Panc1 (cell line): Measurements from ENCODE around the gene SPRY1. TPM values are rescaled to one million over a fixed set of nuclear protein-coding genes. Genes with fewer than 3 reads are reported as not detected.

Experiments
- ATAC-seq: fragments of 200-7000 bp; cut with Tn5 transposase; 2 replicates; pipeline ENCODE4 v1.9.1; 2020; ENCODE audit warnings: mild to moderate bottlenecking, moderate library complexity
- BruUV-seq: library from RNA; stranded (reverse); fragments of 400-500 nt; replicated peaks from 2 replicates; lab custom pipeline; 2021; lab: Mats Ljungman, UMichigan
- CTCF ChIA-PET: fragments of 300-600 bp; sonication (Branson Sonifier 250); formaldehyde crosslinking; loops from one replicate; lab custom pipeline; 2022; ENCODE audit warnings: antibody characterized with exemption; lab: Charles Lee
- POLR2A ChIA-PET: fragments of 300-600 bp; sonication (Branson Sonifier 250); formaldehyde crosslinking; loops from one replicate; lab custom pipeline; 2022; ENCODE audit warnings: antibody characterized with exemption; lab: Charles Lee
- DNase-seq: peaks from one replicate; pipeline ENCODE4 v3.0.0-alpha.2; 2010; ENCODE audit warnings: low read depth, low spot score
- H3K27ac ChIP-seq: 2 replicates; pipeline ENCODE4 v1.5.1; 2011; ENCODE audit warnings: mild to moderate bottlenecking, low read length, inconsistent platforms
- H3K27me3 ChIP-seq: fragments of 200-500 bp; sonication (Bioruptor generic); 2 replicates; pipeline ENCODE4 v1.6.0; 2014; ENCODE audit warnings: low read length, inconsistent platforms; ENCODE audit not compliant: control insufficient read depth, insufficient read depth
- H3K36me3 ChIP-seq: fragments of 200-500 bp; sonication (Bioruptor generic); 2 replicates; pipeline ENCODE4 v1.5.1; 2014; ENCODE audit warnings: inconsistent platforms, mild to moderate bottlenecking, low read length, moderate library complexity; ENCODE audit not compliant: control insufficient read depth, insufficient read depth
- H3K4me1 ChIP-seq: 2 replicates; pipeline ENCODE4 v1.5.1; 2011; ENCODE audit warnings: inconsistent platforms, mild to moderate bottlenecking, low read length, moderate library complexity; ENCODE audit not compliant: control insufficient read depth, insufficient read depth
- H3K4me3 ChIP-seq, 2 experiments: 2 replicates each; pipeline ENCODE4 v1.5.1; 2011 to 2012; ENCODE audit warnings: low read depth in 2 of 2, low read length in 2 of 2, mild to moderate bottlenecking in 2 of 2, inconsistent platforms in 1 of 2, moderate library complexity in 1 of 2
- H3K9me3 ChIP-seq: fragments of 200-500 bp; sonication (Bioruptor generic); 2 replicates; pipeline ENCODE4 v1.5.1; 2014; ENCODE audit warnings: low read depth, mild to moderate bottlenecking, inconsistent platforms, low read length, moderate library complexity; ENCODE audit not compliant: control insufficient read depth, insufficient read depth
- POLR2AphosphoS5 ChIP-seq: IDR thresholded peaks from 2 replicates; pipeline ENCODE4 v1.6.1; 2012; ENCODE audit warnings: mild to moderate bottlenecking, low read depth, low read length, moderate library complexity
- SIN3A ChIP-seq: IDR thresholded peaks from 2 replicates; pipeline ENCODE4 v1.6.1; 2012; ENCODE audit warnings: low read depth, mild to moderate bottlenecking, low read length, moderate library complexity, borderline replicate concordance; ENCODE audit not compliant: insufficient read depth
- TCF7L2 ChIP-seq: IDR thresholded peaks from 2 replicates; pipeline ENCODE4 v1.6.1; 2011; ENCODE audit warnings: mild to moderate bottlenecking, low read depth, low read length, inconsistent platforms
- in situ Hi-C: cut with HindIII; loops from 2 replicates; pipeline ENCODE4 v1.10.0; 2016; ENCODE audit warnings: low sequenced_read_pairs, low pct_unique_long_range_greater_than_20kb
- intact Hi-C: fragments of 100-400 bp; cut with micrococcal nuclease; formaldehyde crosslinking; loops from one replicate; pipeline ENCODE4 v1.10.0; 2022; ENCODE audit not compliant: unreplicated experiment
- total RNA-seq: library from RNA; stranded (reverse); gene quantifications from one replicate; pipeline ENCODE4 v1.2.1, GENCODE V29; 2021; ENCODE audit not compliant: unreplicated experiment
- TF ChIP-seq, protein P1 (sequence below): fragments of 450-650 bp; IDR thresholded peaks from 2 replicates; pipeline ENCODE4 v1.5.1; 2017; ENCODE audit warnings: mild to moderate bottlenecking
- TF ChIP-seq, protein P2 (sequence below), 2 experiments: IDR thresholded peaks; 2 replicates each; pipeline ENCODE4 v1.6.1; 2011 to 2012; ENCODE audit warnings: low read depth in 2 of 2, control low read depth in 1 of 2, low read length in 1 of 2, mild to moderate bottlenecking in 1 of 2, moderate library complexity in 1 of 2; ENCODE audit not compliant: insufficient read depth in 1 of 2

Gene SPRY1
- total RNA-seq, 1 experiment from 2014 or later, result 77.8 TPM

DNA sequence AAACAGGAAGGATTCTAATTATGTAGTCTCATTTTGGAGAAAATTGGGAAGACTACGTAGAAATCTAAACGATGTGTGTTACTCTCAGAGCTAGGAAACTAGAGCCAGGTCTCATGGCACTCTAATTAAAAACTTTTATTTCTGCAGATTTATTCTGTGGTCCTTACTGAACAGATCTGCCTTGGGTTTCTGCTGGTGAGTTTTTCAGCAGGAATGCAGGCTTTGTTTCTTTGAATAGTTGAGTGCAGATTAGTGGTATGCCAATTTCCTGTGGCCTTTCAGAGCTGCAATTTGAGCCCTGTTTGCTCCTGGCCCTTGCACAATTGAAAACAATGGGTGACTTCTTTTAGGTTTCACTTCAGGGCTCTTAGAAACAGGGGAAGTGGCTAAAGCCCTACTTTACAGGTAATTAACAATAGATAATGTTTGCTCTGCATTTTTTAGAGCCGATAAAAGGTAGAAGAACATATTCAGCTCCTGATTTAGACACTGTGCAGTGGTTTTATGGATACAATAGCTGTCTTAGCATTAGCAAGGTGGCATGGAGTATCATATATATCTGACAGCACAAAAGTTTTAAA is 21.8 kb downstream of the SPRY1 start:
- H3K4me3 ChIP-seq, result 0 out of 4 replicates have a peak overlapping the region, but pooled peaks of 1 of the 2 experiments have one; percentile 1
- H3K9me3 ChIP-seq, result no peaks in the 10 kb centered on the region; the same call in 1 of the 2 replicates
- POLR2A ChIA-PET, result interaction anchor here (0.5 to 0.6 kb wide), 2 partner anchors 244 to 808 kb away, joined by 3 read pairs; no protein-coding TSS in a partner anchor
- in situ Hi-C loops, result no loop called here
- H3K36me3 ChIP-seq, result no peaks in the 10 kb centered on the region
- BruUV-seq, result no TSS peak
- intact Hi-C loops, result loop anchor here (10.0 kb wide), 1 partner anchor 246 kb away; no protein-coding TSS in a partner anchor
- peaks cover 38% of the 10 kb centered on the region for H3K4me1 ChIP-seq
- TF ChIP-seq TCF7L2 (peak; percentile 80), POLR2AphosphoS5 (0 out of 2 replicates have a peak, but pooled peaks have one; percentile 50)
- TF ChIP-seq, protein P1, sequence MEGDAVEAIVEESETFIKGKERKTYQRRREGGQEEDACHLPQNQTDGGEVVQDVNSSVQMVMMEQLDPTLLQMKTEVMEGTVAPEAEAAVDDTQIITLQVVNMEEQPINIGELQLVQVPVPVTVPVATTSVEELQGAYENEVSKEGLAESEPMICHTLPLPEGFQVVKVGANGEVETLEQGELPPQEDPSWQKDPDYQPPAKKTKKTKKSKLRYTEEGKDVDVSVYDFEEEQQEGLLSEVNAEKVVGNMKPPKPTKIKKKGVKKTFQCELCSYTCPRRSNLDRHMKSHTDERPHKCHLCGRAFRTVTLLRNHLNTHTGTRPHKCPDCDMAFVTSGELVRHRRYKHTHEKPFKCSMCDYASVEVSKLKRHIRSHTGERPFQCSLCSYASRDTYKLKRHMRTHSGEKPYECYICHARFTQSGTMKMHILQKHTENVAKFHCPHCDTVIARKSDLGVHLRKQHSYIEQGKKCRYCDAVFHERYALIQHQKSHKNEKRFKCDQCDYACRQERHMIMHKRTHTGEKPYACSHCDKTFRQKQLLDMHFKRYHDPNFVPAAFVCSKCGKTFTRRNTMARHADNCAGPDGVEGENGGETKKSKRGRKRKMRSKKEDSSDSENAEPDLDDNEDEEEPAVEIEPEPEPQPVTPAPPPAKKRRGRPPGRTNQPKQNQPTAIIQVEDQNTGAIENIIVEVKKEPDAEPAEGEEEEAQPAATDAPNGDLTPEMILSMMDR, result no peak
- CTCF ChIA-PET, result no interaction called here
- H3K27ac ChIP-seq, result peak overlapping the region; percentile 94
- no peaks in the 10 kb centered on the region for H3K27me3 ChIP-seq
- ATAC-seq (peak; percentile 88), DNase-seq (no peak)

DNA sequence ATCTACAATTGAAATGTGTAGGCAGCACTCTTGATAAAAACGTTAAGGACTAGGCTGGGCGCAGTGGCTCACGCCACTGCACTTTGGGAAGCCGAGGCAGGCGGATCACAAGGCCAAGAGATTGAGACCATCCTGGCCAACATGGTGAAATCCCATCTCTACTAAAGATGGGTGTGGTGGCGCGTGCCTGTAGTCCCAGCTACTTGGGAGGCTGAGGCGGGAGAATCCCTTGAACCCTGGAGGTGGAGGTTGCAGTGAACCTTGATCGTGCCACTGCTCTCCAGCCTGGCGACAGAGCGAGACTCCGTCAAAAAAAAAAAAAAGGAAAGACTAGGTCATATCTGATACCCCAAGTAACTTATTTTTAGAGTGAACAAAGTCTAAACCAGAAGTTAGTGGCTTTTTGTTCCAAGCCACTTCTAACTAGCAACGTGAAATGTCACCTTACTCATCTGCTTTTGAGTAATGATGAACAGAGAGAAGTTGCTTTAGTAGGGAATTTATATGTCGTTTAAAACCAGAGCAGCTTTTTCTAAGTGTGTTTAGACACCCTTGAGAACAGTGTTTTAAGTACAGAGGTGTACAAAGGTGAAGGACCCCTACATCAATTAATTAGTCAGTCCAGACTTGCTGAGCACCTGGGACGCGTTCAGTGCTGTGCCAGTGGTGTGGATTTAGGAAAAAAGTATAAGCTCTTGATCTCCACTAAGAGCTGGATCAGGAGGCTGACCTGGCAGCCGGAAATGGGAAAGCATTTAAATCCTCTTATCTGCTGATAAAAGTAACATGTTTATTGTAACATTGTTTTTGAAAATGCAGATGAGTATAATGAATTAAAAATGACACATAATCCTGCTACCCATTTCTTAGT is 23.5 kb downstream of the SPRY1 start:
- no peak for DNase-seq
- no peaks in the 10 kb centered on the region for H3K36me3 ChIP-seq
- no peaks in the 10 kb centered on the region for H3K27me3 ChIP-seq
- TF ChIP-seq TCF7L2, result no peak
- ATAC-seq, result no peak
- H3K4me3 ChIP-seq, result no peak overlapping the region
- intact Hi-C loops, result loop anchor here (10.0 kb wide), 1 partner anchor 245 kb away; no protein-coding TSS in a partner anchor
- CTCF ChIA-PET, result interaction anchor here (0.8 kb wide), 1 partner anchor 52 kb away, joined by 4 read pairs; no protein-coding TSS in a partner anchor
- H3K9me3 ChIP-seq, result no peaks in the 10 kb centered on the region; the same call in 1 of the 2 replicates
- peaks cover 35% of the 10 kb centered on the region for H3K4me1 ChIP-seq
- POLR2A ChIA-PET, result no interaction called here
- peak overlapping the region; percentile 94 for H3K27ac ChIP-seq
- no TSS peak for BruUV-seq
- in situ Hi-C loops, result no loop called here

DNA sequence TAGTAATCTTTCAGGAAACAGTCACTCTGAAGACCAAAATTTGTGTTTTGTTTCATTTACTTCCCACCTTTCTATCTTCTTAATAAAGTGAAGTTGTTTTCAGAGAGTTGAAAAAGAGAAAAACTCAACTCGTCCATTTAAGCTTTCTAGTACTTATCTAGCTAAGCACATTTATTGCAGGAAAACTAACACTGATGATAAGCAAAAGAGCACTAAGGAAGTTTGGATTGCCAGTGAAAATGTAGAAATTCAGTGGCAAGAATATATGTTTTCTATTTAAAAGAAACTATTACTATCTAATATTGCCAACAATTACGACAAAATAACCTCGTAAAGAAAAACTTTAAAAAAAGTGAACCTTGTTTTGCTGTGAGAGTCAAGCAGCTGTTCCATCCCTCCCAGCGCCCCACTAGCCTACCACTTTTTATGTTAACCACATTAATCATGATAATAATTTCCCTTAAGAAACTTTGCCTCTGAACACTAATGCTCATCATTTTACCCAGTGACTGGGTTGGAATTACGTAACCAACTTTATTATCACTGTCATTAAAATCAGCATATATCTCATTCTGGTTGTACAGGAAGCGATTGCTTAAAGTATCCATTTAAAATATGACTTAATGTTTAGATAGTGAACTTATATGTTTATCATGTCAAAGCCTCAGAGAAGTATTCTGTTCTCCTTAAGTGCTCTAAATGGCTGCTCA is 24.8 kb downstream of the SPRY1 start:
- POLR2A ChIA-PET, result no interaction called here
- ATAC-seq (no peak), DNase-seq (no peak)
- no TSS peak for BruUV-seq
- peaks cover 27% of the 10 kb centered on the region for H3K4me1 ChIP-seq
- intact Hi-C loops (no loop called here), in situ Hi-C loops (no loop called here)
- H3K4me3 ChIP-seq, result no peak overlapping the region
- CTCF ChIA-PET, result no interaction called here
- peaks cover 3% of the 10 kb centered on the region; the same call in 1 of the 2 replicates for H3K9me3 ChIP-seq
- H3K27ac ChIP-seq, result peak overlapping the region; percentile 94
- no peaks in the 10 kb centered on the region for H3K27me3 ChIP-seq
- no peaks in the 10 kb centered on the region for H3K36me3 ChIP-seq
- TF ChIP-seq SIN3A, result no peak
- TF ChIP-seq, protein P1, result no peak
- TF ChIP-seq POLR2AphosphoS5, result no peak
- TF ChIP-seq, protein P2, sequence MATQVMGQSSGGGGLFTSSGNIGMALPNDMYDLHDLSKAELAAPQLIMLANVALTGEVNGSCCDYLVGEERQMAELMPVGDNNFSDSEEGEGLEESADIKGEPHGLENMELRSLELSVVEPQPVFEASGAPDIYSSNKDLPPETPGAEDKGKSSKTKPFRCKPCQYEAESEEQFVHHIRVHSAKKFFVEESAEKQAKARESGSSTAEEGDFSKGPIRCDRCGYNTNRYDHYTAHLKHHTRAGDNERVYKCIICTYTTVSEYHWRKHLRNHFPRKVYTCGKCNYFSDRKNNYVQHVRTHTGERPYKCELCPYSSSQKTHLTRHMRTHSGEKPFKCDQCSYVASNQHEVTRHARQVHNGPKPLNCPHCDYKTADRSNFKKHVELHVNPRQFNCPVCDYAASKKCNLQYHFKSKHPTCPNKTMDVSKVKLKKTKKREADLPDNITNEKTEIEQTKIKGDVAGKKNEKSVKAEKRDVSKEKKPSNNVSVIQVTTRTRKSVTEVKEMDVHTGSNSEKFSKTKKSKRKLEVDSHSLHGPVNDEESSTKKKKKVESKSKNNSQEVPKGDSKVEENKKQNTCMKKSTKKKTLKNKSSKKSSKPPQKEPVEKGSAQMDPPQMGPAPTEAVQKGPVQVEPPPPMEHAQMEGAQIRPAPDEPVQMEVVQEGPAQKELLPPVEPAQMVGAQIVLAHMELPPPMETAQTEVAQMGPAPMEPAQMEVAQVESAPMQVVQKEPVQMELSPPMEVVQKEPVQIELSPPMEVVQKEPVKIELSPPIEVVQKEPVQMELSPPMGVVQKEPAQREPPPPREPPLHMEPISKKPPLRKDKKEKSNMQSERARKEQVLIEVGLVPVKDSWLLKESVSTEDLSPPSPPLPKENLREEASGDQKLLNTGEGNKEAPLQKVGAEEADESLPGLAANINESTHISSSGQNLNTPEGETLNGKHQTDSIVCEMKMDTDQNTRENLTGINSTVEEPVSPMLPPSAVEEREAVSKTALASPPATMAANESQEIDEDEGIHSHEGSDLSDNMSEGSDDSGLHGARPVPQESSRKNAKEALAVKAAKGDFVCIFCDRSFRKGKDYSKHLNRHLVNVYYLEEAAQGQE (IDR thresholded peaks at IDR 0.05; ENCODE audit: insufficient read depth in 1 of 2, low read depth in 2 of 2, low read length in 1 of 2), result no peak
- no peak for TF ChIP-seq TCF7L2
